HT1080 (cell line): ENCODE measurements around the gene RACGAP1. TPM values are rescaled to one million over a fixed set of nuclear protein-coding genes. Genes with fewer than 3 reads are reported as not detected.

Source experiments
- DNase-seq: peaks from one replicate; pipeline ENCODE4 v3.0.0-alpha.2; 2015; ENCODE audit warnings: low read depth
- total RNA-seq: library from RNA; depleted of rRNA; stranded (reverse); fragments of >200 nt; shearing (Covaris generic); gene quantifications from 2 replicates; pipeline ENCODE4 v1.2.3, GENCODE V29; 2014

RACGAP1 gene
- total RNA-seq, 1 experiment from 2014 or later, result 155 TPM

DNA sequence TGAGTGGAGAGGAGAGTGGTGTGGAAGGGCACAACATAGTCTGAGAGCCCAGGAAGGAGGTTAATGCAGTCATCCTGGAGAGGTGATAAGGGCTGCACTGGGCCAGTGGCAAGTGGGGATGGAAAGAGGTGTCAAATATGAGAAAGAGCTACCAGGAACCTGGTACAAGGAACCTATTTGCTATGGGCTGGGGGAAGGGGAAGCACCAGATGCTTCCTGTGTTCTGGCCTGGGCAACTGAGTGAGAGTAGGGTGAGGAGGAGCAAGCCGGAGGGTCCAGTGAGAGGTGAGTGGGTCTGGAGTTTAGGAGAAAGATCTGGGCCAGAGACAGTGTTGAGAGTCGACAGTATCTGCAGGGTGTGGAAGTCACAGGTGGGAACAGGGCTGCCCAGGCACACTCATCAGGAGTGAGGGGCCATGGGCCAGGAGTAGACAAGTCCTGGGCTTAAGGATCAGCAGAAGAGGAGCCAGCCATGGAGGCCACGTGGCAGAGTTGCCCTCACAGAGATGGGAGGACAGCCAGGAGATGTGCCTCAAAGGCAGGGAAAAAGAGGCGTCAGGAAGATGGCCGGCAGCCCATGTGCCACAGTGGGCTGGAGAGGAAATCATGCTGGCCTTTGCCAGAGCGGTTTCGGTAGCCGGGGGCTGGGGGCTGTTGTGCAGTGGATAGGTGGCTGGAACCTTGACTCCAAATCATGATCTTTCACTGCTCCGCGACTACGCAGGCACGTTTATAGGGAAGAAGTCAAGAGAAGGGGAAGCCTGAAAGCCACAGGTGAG is 55.5 kb downstream of the RACGAP1 start:
- DNase-seq, result no peak

DNA sequence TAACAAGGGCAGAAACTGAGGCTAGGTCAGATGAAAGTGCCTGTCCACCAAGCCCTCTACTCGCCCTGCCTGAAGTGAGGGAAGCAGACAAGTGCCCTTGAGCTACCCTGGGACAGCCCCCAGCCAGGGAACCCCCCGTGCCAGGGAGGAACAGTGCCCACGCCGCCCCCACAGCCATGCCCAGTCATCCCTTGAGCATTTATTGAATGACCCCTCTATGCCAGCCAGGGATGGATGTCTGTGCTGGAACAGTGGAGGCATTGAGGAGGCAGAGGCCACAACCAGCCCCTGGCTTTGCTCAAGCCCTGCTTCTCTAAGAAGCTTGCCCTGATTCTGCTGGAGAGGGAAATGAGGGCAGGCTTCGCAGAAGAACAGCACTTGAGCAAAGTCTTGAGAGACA is 56.3 kb downstream of the RACGAP1 start:
- no peak for DNase-seq

DNA sequence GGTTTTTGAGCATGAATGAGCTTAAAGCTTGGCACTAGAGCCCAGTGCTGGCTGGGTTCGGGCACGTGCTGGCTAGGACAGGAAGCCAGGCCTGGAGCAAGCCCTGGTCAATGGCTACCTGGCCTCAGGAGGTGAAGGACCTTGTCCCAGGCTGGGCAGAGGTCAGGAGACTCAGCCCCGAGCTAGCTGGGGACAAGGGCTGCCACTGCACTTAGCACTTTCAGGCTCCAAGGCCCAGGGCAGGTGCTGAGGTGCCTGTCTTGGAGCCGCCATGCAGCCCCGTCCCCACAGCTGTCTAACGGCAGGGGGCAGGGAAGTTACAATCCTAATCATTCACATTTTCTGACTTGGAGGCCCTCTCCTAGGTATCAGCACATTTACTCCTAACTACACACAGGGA is 56.8 kb downstream of the RACGAP1 start:
- DNase-seq, result no peak

DNA sequence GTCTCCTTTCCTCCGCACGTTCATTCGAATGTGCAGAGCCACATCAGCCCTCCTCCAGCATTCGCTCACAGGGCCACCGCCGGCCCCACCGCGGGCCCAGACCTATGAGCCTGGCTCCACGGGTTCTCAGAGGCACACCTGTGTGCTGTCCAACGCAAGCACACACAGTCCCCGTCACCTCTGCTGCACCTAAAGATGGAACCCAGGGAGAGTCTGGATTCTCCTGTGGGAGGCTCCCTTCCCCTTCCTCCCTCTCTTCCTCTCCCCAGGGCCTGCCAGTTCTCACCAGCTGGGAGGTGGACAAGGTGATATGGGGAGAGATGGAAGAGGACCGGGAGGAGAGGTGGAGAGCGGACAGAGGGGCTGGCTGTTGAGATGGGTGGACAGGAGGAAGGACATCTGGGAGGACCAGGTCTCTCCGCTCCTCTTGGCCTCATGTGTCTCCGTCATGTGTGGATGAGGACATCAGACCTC is 57.5 kb downstream of the RACGAP1 start:
- DNase-seq, result no peak

DNA sequence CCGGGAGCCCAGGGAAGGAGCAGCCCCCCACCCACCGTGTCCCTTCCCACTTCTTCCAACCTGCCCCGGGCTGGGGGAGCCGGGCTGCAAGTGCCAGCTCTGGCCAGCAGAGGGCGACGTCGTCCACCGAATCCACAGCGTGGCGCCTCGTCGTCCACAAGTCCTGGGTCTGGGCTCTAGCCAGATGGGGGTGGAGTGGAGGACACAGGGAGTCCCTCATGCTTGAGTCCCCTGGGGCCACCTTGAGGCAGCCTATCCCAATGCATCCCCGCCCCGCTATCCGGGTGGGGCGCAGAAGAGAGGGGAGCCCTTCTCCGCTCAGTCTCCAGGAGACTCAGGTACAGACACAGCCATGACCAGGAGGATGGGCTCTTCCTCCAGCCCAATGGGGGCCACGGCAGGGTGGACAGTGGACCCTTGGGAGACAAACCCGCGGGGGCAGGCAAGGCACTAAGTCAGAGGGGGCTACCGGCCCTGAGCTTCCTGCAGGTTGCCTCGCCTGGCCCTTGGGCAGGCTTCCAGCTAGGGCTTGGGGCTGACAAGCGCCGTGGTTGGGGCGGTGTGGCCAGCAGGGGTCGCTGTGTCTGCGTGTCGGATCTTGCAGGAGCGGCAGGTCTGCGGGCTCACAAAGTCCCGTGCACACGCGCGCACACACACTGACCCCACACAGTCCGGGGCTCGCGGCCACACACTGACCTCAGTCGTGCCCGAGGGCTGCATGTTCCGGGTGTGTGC is 58.1 kb downstream of the RACGAP1 start:
- peak; percentile 82 for DNase-seq

DNA sequence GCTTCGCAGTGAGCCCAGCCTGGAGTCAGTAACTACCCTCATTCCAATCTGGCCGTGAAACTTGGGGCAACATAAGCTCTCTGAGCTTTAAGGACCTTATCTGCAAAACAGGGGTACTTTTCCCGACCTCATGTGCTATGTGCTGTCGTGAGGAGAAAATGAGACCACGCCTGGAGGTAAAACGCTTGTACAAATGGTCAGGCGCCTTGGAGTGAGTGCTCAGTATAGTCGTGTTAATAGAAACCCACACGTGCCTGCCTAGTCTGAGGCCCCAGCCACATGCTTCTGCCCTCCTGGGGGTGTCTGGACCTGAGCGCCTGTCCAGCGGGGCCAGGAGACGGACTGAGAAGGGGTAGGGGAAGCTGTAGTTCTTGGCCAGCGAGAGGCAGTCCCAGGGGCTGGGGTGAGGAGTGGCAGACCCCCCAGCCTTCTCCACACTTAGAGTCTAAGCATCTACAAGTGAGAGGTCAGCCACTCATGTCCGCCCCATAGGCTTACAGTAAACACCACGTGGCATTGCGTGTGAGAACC is 58.7 kb downstream of the RACGAP1 start:
- DNase-seq, result no peak

DNA sequence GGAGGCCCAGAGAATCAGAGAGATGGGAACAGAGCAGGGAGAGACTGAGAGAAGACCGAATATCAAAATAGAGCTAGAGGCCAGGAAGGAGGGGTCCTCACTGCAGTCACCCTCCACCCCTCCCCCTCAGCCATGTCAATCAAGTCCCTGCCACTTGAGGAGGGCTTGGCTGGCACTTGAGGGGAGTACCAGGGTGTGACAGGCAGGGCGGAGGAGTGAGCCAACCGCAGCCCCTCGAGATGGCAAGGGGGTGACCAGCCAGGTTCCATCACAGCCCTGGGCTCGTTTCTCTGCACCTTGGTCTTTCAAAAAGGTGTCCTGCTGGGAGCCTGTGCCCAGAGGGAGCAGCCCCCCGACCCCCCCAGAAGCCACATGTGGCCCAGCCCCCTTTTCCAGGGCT is 59.5 kb downstream of the RACGAP1 start:
- no peak for DNase-seq

DNA sequence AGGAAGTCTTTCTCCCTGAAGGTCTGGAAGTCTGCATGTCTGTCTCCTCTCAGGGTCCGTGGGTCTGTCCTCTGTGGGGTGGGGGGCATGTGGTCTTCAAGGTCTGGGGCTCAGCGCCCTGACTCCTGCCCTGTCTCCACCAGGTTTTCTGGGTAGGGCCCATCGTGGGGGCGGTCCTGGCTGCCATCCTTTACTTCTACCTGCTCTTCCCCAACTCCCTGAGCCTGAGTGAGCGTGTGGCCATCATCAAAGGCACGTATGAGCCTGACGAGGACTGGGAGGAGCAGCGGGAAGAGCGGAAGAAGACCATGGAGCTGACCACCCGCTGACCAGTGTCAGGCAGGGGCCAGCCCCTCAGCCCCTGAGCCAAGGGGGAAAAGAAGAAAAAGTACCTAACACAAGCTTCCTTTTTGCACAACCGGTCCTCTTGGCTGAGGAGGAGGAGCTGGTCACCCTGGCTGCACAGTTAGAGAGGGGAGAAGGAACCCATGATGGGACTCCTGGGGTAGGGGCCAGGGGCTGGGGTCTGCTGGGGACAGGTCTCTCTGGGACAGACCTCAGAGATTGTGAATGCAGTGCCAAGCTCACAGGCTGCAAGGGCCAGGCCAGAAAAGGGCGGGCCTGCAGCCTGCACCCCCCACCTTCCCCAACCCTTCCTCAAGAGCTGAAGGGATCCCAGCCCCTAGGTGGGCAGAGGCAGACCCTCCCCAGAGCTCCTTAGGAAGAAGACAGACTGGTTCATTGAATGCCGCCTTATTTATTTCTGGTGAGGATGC is 60.3 kb downstream of the RACGAP1 start:
- DNase-seq, result no peak

DNA sequence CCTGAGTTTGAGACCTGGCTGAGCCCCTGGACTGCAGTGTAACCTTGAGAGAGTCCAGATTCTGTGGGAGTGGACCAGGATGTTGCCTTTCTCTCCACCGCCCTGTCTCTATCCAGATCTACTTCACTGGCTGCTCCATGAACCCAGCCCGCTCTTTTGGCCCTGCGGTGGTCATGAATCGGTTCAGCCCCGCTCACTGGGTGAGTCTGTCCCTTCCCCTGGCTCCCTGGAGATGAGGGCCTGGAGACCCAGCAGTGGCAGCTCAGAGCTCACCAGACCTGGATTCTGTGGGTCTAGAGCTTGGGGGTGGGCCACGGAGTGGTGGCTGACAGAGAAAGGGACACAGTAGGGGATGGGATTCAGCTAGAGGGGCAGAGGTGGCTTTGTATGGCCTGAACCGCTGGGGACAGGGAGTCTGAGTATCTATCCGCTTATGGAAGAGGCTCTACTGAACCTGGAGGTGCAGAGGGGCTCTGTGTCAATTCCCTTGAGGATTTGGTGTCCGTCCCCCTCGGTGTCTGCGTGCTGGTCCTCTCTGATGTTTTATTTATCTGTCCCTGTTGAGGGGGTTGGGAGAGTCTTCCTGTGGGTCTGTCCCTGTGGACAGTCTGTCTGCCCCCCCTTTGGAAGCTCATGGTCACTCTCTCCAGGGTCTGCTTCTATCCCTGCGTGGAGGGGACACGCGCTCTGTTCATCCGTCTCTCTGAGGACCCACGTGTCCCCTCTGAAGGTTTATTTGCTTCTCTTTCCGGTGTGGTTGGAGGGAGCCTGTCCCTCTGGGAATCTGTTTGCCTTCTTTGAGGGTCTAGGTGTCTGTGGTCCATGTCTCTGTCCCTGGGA is 61.1 kb downstream of the RACGAP1 start:
- no peak for DNase-seq

DNA sequence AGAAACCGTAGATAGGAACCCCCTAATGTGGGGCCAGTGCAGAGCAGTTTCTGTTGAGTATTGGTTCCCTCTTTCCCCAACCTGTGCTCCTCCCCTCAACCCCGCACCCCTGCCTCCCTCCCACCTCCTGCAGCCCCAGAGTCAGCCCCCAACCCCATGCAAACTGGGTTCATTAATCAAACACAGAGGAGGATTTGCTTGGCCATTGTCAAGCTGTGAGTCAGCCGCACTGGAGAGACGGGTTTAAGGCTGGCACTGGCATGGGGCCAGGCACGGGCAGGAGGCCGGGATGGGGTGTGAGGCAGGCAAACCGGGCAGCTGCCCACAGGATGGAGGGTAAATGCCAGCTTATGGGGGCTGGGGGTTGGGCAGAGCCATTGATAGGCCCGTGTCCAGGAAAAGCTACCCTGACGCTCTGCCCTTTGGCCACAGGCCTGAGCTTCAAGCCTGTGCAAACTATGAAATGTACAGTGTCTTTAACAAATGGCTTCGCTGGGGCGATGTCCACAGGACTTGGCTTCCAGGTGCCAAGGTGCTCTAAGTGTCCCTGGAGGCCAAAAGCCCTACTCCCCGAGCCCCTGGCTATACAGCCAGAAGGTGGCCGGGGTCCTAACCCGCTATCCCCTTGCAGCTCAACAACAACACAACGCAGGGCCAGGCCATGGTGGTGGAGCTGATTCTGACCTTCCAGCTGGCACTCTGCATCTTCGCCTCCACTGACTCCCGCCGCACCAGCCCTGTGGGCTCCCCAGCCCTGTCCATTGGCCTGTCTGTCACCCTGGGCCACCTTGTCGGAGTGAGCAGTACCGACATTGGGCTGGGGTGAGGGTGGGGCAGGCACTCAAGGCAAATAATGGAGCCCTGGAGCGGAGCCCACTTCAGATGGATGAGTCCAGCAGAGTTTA is 62.2 kb downstream of the RACGAP1 start:
- DNase-seq, result peak; percentile 75

DNA sequence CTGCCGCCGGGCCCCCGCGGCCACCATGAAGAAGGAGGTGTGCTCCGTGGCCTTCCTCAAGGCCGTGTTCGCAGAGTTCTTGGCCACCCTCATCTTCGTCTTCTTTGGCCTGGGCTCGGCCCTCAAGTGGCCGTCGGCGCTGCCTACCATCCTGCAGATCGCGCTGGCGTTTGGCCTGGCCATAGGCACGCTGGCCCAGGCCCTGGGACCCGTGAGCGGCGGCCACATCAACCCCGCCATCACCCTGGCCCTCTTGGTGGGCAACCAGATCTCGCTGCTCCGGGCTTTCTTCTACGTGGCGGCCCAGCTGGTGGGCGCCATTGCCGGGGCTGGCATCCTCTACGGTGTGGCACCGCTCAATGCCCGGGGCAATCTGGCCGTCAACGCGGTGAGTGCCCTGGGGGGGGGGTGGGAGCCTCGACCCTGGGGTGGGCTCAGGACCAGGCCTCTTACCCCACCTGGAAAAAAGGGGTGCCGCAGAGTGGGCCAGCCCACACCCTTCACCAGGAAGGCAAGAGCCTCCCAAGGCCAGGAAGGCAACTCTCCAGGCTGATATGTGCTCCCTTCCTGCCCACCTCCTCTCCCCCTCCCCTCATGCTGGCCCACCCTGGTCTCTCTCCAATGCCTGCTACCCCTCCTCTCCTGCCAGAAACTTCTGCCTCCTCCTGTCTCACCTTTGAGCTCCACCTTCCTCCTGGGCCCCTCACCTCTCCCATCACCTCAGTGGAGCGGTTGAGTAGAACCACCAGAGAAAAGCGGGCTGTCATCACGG is 63.1 kb downstream of the RACGAP1 start:
- DNase-seq, result no peak

DNA sequence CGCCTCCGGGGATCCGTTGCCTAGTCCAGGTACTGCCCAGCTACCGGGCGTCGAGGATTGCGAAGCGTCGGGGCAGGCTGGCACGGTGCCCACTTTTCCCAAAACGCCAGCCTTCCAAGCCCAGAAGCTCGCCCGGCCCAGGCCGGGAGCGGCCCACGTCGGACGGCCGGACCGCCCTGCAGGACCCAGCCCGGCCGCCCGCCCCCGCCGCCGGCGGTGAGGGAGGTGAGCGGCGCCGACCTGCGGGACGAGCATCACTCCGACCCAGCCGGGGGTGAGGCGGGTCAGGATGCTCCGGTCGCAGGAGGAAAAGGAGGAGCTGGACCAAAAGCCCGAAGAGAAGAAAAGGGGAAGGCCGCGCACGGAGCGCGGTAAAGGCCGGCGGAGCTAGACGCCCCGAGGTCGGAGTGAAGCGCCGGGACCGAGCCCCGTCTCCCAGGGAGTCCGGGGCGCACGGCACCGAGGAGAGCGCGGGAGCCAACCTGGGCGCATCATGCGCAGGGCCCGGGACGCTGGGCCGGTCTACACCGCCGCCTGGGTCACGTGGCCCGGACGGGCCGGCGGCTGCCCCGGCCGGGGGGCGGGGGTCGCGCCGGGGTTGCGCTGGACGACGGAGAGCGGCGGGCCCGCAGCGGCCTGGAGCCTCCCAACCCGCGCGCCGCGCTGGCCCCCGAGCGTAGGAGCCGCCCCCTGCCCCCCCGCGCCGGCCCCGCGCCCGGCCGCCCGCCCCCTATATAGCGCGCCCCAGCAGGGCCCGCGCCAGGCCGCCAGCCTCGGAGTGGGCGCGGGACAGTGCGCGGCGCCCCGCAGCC is 64.0 kb downstream of the RACGAP1 start, which contains the start of gene AQP5:
Gene AQP5 (plus strand): TSS at position 762 of the 812 bp plus-strand sequence. CDS start 146 bp downstream, outside the sequence.
- DNase-seq, result no peak

DNA sequence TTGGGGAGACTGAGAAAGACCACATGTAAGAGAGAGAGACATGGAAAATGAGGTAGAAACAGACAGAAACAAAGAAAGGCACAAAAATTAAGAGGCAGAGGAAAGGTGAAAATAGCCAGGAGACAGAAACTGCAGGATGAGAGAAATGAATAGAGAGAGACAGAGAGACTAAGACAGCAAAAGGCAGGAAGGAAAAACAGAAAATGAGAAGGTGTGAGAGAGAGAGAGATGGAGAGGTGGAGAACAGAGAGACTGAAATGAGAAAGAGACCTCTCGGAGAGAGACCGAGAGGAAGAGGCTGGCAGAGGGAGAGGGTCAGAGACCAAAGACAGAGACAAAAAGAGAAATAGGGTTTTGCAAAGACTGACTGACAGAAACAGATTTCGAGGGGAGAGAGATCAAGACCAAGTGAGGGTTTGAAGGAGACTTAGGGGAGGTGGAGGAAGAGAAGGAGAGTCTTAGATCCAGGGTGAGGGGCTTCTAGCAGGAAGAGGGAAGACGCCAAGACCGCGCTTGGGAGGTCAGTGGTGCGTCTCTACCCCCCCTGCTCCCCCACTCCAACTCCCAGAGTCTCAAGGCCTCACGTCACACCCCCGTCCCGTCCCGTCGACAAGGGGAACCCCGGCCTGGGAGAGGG is 64.7 kb downstream of the RACGAP1 start:
- DNase-seq, result no peak

DNA sequence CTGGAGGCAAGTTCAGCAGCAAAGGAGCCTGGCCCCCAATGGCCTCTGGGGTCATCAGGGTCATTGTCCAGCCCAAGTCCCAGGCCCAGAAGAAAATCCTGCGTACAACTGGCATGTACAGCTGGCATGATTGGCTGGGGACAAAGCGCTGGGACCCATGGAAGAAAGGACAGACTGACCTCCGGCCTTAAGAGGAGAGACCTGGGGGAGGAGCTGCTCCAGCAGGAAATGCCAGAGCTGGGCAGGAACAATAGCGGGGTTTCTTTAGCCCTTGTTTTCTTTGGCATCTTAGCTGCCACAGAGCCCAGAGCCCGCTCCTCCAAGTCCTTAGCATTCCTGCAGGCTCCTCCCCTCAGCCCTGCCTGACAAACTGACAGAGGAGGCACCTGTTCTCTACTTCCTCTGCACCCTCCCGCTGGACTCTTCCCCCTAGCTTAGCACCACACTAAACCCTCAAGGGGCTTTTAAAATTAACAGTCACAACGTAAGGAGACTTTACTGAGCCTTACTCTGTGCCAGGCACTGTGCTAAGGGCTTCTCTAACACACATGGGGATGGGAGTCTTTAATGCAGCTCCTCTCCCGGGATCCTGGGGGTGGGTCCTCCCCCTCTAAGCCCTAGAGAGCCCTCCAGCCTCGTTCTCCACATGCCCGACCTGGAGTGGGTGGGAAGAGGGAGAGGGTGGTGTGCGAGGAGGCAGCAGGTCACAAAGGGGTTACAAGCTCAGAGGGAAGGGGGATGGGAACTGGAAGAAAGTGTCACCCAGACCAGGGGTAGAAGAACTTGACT is 65.4 kb downstream of the RACGAP1 start:
- DNase-seq, result peak; percentile 92

DNA sequence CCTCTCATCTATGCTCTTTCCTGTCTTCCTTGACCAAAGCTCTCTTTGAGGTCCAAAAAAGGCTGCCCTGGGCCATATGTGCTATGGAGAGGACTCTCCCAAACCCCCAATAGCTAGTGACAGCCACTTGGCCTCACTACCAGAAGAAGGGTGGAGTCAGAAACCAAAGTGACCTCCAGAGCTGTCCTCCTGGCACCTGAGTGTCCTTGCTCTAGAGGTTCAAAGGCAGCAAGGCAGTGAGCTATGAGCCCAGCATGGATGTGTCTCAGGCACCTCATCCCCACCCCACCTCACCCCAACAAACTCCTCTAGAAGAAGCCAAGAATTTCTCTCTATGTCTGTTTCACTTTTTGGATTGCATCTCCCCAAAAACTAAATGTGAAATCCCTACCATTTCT is 67.7 kb downstream of the RACGAP1 start:
- DNase-seq, result no peak
